ENCODE data around the gene CFAP77.

The CFAP77 gene

DNA sequence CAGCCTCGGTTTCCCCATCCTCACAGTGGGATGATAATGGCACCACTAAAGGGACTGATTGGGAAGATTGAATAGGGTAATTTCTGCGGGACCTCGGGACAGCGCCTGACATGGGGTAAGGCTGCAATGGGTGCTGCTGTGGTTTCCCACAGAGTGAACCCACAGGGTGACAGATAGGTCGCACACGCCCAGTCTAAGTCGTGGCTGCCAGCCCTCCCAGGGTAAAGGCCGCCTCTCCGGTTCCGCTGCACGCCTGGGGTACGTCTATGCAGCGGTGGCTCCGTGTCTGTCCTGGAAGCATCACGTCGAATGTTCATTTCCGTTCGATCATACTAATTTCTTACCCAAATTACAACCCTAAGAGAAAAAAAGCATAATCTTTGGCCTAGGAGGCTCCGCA is 631 bp downstream of the CFAP77 start:
- DNase-seq = peak; percentile 21

DNA sequence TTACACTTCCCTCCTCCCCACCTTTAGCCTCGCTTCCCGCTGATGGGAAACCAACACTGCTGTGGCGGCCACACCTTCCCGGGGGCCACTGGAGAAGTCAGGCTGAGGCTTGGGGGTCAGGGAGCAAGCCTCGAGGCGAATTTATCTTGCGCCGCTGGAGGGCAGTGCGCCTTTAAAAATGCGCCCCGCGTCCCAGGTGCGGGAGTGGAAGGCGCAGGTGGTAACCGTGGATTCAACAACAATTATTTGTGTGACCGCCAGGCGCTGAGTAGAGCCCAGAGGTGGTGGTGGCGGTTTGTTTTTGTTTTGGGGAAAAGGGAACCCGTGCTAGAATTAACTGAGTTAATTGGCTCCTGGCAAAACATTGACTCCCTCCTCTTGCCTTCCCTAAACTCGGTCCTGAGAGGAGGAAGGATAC is 1.1 kb downstream of the CFAP77 start:
- DNase-seq = peak; percentile 87

DNA sequence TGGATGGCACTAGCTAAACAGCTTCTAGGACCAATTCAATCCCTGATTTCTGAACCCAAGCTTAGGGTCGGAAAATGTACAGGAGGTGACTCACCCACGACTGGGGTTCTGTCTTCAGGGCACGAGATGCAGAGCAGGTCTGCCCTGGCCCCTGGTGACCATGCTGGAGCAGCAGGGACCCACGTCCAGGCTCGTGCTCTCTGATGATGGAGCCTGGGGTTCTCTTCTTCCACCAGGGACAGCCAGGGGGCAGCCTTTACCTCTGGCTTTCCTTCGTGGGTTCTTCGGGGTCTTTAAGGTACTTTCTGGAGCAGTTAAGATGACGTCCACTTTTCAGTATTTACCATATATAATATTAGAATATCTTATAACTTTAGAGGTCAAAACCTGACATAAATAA is 2.1 kb downstream of the CFAP77 start:
- DNase-seq = peak; percentile 19

DNA sequence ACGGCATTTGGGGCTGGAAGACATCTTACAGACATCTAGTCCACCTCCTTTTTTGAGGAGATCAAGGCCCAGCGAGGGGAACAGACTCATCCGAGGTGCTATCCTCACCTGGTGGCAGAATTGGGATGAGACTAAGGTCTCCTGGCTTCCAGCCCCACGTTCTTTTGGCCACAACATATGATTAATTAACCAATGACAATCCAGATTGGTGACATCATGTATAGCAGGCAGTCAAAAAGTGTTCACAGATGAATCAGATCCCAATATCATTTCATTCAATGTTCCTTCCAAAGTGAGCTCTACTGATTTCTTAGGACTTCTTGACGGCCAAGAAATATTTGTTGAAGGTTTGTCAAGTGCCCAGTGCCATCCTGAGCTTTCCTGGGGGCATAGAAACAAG is 3.9 kb downstream of the CFAP77 start:
- DNase-seq = no peak

DNA sequence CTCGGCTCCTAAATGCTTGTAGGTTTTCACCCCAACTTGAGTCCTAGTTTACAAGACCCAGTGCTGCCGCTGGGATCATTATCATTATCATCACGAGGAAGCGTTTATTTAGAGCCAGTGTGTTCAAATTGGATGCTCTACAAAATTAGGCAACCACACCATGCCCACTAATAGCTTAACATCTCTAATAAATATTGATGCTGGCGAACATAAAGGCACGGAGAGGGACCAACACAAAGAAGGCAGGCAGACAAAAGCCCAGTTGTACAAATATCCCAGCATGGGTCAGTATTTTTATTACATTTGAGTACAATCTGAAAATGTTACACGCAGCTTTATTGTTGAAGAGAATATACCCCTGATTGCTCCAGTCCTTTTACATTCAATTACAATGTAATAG is 4.7 kb downstream of the CFAP77 start:
- no peak for DNase-seq

DNA sequence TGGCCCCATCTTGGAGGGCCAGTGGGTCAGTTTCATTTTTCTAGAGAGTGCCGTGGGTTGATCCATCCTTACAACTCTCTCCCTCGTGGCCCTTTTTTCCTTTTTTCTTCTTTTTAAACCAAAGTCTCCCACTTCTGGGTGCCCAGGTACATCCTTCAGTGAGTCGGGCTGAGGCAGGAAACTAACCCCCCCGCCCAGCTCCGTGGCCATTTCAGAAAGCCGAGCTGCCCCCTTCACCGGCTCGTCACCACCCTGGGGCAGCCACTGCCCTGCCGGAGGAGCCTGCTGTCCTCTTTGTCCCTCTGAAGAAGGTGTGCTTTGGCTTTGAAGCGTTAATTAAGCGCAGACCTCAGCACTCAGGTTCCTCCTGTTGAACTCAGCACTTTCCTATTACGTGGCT is 5.2 kb downstream of the CFAP77 start:
- DNase-seq = no peak

DNA sequence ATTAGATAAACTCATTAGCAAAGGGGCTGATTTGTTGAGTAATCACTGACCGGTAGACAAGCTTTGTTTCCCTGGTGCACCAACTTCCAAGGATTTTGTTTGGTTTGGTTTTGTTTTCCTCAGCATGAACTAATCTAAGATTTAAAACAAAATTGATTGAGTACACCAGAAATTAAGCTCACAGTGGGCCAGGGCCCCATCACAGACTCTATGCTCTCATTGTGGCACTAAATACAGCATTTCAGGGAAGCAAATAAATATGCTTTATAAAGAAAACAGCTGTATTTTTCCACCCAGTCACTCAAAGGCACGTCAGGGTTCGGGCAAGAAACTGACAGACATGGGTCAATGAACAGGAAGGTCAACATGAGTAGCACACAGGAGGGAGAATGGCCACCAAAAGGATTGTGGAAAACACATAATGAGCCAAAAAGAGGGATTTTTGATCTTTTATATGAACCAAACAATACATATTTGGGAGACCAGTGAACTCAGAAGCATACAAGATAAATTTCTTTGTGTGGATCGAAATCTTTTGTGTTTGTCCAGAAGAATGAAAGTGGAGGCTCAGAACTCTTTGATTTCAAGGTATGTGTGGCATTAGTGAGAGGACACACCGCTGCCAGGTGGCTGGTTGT is 8.8 kb downstream of the CFAP77 start:
- no peak for DNase-seq

DNA sequence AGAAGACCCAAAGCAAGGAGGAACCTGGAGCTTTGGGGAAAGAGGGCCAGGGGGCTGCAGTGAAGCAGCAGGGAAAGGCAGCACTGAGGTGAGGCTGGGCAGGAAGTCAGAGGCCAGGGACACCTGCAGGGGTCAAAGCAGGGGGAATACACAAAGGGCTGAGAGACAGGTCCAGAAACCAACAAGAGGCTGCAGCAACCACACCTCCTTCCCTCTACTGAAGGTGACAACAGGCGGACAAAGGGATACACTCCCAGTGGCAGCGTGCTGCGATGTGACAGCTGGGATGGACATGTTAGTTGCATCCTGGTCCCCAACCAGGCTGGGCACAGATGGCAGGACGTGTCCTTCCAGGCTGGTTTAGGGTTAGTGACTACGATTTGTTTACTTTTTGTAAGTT is 12.6 kb downstream of the CFAP77 start:
- DNase-seq = no peak

DNA sequence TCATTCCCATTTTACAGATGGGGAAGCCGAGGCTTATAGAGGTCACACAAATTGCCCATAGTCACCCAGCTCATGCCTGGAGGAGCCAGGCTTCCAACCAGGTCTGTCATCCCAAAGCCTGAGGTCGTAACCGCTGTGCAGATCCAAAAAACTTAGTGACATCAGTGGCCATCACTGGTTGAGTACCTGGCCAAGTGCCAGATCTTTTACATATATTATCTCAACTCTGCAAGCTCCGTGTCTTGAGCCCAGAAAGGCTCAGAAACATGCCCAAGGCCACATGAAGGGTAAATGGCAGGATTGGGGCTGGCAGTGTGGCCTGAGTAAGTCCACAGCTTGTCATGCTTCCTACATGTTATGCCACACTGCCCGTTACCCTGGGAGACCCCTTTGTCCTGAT is 13.5 kb downstream of the CFAP77 start:
- DNase-seq = no peak

DNA sequence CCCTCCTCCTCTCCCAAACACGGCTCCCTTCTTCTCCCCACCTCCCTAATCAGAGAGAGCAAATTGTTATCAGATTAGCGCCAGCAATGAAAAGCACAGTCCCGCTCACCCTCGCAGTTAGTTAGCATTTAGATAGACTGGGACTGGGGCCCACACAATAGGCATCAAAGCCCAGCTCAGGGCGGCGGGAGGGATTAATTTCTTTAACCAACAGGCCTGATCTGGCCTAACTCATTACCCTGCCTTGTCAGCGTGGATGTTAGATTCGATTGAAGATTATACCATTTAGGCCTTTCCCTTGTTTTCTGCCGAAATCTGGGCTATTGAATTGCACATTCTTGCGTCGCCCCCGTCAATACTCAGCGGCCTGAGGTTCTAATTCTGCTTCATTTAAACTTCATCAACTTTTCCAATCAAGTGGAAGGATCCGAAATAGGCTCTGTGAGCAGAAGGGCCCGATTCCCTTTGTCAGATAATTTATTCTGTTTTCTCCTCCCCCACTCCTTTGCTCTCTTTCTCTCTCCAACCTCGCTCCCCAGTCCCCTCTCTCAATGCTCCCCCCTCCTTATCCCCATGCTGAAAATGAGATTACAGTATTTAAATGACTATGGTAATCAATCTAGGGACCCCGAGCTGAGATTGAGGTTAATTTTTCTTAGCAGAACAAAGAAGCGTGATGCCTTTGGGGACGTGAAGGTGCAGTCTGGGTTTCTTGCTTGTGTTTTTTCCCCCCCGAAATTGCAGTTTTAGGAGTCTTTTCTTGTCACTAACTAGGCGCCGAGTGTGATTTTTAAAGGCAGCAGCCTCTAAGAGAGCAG is 15.1 kb downstream of the CFAP77 start:
- no peak for DNase-seq

DNA sequence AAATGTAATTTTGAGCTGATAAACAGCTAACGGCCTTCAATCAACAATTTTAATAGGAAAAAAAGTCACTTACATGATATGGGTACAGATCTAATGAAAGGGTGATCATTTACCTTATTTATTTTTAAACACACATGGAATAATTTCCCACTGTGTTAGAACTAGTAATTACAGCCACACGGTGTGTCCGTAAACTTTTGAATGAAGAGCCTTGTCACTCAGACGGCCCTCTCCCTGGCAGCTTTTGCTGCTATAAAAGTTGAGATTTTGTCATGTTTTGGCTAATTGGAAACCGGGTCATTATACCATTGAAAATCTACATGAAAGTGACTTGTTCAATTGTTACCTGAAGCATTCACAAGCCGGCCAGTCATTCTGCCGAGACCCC is 15.7 kb downstream of the CFAP77 start:
- DNase-seq = no peak

DNA sequence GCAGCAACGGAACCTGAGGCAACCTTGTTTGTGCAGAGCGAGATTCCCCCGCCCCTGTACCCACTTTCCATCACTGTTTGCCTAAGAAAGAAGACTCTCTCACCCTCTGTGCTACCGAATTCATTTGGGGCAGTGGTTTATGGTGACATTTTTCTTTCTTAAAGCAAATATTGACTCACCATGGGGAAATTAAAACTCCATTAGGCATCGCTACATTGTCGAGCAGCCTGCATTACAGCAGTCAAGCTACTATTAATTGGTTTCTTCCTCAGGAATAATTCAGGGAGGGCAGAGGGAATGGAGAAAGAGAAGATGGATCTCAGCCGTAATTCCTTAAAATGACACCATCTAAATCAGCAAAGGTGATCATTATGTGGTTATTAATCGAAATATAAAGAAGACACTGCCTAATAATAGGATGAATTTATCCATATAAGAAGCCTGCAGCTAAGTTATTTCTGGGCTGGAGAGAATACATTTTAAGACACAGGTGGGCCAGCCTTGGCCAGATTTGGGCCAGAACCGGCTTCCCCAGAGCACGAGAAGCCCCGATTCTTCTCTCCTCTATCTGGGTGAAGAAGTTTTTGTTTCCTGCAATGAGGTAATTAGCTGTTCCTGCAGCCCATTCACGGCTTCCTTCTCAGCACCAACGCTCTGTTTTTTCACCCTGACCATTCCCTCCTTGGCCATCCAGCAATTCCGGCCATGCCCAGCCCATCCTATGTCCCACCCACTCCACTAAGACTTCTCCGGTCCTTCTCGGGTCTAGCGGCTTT is 16.8 kb downstream of the CFAP77 start:
- DNase-seq = no peak

DNA sequence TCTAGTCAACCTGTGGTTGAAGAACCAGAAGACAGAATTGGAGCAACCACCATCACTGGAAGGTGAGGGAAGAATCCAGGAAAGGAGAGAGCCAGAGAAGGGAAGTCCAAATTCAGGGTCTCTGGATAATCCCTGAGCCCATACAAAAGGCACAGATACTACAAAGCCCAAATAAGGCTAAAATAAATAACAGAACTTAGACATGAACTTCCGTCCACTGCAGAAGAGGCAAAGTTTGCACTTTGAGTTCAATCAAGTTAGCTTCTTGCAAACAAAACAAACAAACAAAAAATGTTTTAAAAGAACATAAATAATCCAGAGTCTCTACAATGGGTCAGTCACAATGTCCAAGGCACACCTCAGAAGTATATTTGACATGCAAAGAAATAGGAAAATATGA is 21.0 kb downstream of the CFAP77 start:
- DNase-seq = no peak

DNA sequence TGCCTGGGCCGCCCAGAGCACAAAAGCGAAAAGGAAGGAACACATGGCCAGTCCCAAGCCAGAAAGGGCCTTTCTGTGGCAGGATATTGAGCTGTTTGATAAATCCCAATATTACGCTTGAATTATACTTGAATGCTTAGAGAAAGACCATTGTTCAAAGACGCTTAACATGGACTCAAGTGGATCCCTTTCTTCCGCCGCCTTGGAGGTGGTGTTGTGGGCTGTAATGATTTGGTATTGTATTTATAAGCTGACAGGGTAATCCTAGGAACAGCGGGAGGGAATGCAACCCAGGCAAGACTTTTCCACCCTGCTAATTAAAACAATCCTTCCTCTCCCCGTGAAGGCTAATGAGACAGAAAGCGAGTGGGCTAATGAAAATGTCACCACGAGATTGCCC is 24.9 kb downstream of the CFAP77 start:
- DNase-seq = no peak

DNA sequence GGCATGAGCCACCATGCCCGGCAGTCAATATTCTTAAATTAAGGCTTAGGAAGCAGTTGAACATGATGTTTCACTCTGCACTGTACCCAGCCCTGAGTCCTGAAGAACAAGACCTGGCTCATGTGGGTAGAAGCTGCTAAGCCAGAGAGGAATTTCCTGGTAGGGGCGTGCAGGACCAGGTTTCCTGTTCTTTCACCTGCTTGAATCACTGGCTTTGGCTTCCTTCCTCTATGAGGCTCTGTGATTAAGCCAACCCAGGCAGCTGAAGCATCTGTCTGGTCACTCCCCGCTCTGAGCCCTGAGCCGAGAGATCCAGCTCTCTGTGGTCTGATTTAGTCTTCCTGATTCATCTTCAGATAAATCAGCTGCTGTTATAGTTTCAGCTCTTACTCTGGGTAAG is 29.1 kb downstream of the CFAP77 start:
- no peak for DNase-seq

DNA sequence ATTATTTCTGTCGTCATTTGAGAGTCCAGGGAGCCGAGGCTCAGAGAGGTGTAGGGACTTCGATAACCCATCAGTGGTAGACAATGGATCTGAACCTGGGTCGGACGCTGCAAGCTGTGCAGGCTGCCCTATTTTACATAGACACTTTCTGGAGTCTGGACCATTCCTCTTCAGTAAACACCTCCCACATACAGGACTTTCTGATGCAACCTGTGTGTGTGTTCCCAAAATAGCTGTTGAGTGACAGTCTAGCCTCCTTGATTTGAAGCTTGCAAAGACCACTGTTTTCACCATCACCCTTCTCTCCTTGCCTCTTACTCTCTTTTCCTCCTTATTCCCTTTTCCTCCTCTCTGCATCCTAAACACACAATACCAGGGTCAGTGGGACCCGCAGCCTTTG is 30.7 kb downstream of the CFAP77 start:
- DNase-seq = no peak

DNA sequence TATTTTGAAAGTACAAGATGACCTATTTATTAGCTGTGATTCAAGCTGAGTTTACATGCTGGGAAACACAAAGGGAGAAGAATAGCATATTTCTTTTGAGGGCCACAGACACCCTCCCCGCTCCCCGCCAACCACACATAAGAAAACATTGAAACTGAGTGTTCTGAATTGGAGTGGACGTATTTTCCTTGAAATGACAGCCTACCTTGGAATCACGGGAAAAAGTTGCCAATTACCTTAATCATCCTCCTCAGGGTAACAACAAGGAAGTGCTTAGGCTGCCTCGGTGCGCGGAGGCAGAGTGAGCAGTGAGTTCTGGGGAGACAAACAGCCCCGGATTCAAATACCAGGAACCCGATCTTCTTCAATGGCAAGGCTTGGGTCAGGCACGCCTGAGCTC is 31.4 kb downstream of the CFAP77 start:
- no peak for DNase-seq

DNA sequence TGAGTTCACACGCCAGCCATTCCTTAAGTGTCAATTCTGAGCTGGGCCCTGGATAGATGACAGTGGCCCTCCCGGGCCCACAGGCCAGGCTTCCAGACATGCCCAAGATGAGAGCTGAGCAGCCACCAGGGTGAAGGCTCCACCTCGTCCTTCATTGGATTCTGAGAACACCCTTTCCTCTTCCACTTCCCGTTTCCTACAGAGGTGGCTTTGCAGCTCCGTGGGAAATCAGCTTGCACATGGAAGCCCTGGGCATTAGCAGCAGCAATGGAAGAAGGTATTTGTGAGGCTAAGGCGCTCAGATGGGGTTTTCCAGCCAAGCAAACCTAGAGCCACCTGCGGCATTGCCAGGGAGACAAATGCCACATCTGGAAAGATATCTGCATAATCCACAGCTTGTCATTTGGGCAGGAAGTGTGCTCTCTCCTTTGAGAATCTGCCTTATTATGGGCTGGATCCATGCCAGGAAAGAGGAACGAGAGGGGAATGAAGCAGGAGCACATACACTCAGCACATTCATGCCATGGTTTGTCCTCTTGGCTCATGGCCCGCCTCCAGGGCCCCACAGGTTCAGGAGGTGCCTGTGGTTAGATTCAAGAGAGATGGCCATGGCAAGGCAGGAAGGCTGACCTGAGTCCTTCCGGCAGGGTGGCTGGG is 34.1 kb downstream of the CFAP77 start:
- peak; percentile 79 for DNase-seq

DNA sequence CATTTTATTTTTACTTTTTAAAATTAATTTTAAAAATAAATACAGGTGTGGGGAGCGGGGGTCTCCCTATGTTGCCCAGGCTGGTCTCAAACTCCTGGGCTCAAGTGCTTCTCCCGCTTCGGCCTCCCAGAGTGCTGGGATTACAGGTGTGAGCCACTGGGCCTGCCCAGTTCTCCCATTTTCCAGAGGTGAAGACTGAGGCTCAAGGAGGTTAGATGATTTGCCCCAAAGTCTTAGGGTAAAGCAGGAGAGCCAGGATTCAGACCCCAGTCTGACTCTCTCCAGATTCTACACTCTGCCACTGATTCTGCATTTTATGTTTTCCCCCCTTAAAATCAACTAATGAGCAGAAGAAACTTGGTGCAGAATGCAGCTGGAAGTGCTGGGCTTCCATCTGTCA is 36.9 kb downstream of the CFAP77 start:
- no peak for DNase-seq

DNA sequence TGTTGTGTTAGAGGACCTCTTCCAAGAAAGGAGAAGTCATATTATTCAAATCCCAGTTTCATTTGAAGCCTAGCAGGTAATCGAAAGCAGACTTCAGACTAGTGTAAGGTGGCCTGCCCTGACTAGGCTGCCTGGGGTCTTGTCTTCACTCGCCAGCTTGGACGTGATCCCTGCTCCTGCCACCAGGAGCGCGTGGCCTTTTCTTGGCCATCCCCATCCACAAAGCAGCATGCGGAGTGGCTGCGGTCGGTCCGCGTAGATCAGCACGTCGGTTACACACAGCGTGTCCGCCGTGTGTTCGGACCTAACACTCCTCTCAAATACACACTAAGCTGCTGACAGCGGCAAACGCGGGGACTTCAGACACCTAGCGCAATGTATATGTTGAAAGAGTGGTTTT is 37.3 kb downstream of the CFAP77 start:
- DNase-seq = no peak

DNA sequence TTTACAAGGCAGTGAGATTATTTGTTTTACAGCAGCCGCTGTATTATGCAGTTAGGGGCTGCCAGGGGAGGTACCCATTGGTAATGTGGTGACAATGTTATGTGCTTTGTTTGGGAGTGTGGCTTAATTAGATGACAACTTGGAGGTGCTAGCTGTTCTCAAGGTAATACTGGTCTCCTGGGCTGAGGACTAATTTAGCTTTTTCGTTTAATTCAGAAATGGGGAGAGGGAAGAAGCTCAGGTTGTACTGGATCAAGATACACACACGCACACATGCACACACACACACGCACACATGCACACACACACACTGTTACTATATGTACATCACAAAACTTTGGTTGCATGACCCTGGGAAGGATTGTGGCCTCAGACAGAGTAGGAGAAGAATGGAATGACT is 37.9 kb downstream of the CFAP77 start:
- DNase-seq = no peak

DNA sequence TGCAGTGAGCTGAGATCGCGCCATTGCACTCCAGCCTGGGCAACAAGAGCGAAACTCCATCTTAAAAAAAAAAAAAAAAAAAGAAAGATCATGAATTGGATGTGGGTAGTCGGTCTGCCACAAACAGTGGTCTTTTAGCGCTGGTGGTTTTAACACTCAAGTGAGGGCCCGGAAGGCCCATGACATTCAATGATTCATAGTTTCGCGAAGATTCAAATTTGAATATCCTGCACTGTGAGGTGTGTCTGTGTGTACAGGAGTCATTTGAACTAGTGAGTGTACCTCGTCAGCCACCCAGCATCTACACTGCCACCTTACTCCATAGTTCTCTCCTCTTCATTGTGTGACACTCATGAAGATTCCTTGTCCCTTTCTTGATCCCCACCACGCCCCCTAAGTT is 41.3 kb downstream of the CFAP77 start:
- no peak for DNase-seq

DNA sequence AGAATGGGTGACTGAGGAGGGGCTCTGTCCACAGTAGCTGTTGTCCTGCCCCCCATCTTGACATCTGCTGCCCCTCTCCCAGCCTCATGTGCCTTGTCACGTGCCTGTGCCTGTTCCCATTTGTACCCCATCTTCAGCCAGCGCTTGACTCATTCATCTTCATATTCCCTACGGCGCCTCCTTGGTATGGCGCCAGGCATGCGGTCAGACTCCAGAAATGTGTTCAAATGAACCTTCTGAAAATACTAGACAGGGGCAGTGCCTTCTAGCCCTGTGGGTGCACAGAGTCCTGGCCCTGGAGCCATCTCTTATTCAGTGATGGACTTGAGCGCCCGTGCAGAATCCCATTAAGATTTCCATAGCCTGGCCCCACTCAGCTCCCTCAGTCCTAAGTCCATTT is 46.2 kb downstream of the CFAP77 start:
- DNase-seq = no peak

All from NCI-H345 (cell line).